MG63 (cell line): ENCODE measurements around the gene TCEAL7. TPM values are rescaled to one million over a fixed set of nuclear protein-coding genes. Genes with fewer than 3 reads are reported as not detected.
A peak's percentile ranks its signal among the peaks of the same experiment; 100 is the strongest.

Source experiments
- DNase-seq: peaks from one replicate; pipeline ENCODE4 v3.0.0-alpha.2; 2020
- H3K27me3 ChIP-seq: fragments of 250-450 bp; sonication (Bioruptor Pico); 2 replicates; pipeline ENCODE4 v1.5.1; 2020; ENCODE audit warnings: mild to moderate bottlenecking, moderate library complexity
- H3K36me3 ChIP-seq: fragments of 250-450 bp; sonication (Bioruptor Pico); 2 replicates; pipeline ENCODE4 v1.5.1; 2020; ENCODE audit warnings: mild to moderate bottlenecking, moderate library complexity
- H3K4me3 ChIP-seq: fragments of 250-450 bp; sonication (Bioruptor Pico); 2 replicates; pipeline ENCODE4 v1.5.1; 2020; ENCODE audit warnings: mild to moderate bottlenecking, moderate library complexity
- H3K9me3 ChIP-seq: fragments of 250-450 bp; sonication (Bioruptor Pico); 2 replicates; pipeline ENCODE4 v1.5.1; 2020; ENCODE audit warnings: mild to moderate bottlenecking, moderate library complexity
- total RNA-seq: library from RNA; depleted of rRNA; stranded (reverse); fragments of >200 nt; shearing (Covaris generic); gene quantifications from 2 replicates; pipeline ENCODE4 v1.2.3, GENCODE V29; 2014; ENCODE audit warnings: low replicate concordance; rRNA removed

The TCEAL7 gene
- total RNA-seq, 1 experiment from 2014 or later: not detected

DNA sequence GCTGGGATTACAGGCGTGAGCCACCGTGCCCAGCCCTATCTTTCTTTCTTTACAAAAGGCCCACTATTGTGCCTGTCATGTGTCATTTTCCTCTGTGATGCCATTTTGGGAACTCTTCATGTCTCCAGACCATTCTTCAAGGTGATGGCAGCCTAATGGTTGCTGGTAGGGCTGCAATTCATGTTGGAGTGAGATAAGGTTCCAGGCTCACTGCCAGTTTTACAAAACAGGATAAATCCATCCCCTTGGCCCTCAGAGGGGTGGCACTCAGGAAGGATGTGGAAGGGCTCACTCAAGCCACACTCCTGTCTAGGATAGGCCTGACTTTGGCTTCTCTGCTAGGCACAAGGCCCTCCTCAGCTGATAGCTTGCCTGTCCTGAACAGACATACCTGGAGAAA, 30.1 kb downstream of the TCEAL7 start:
- H3K9me3 ChIP-seq: no peaks in the 10 kb centered on the region
- DNase-seq: no peak
- H3K36me3 ChIP-seq: peaks cover 7% of the 10 kb centered on the region
- no peak overlapping the region for H3K4me3 ChIP-seq
- no peaks in the 10 kb centered on the region for H3K27me3 ChIP-seq

DNA sequence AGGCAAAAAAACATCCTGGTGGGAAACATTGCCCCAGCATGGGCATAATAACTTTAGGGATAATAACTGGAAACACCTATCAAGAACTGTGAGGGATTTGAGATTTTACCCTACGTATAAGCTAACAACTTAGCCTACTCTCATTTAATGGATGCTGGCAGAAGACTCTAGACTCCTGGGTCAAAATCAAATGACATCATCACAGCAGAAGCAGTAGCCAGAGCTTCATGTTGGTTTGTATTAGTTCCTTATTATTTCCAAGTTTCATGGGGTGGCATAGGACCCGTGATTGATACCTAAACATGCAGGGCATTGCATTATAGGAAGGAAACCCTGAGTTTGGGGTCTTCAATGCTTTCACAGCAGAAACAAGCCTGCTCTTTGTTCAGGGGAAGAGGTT, 30.9 kb downstream of the TCEAL7 start:
- Histone ChIP-seq H3K9me3 (no peaks in the 10 kb centered on the region), H3K4me3 (no peak overlapping the region), H3K27me3 (no peaks in the 10 kb centered on the region), H3K36me3 (peaks cover 7% of the 10 kb centered on the region)
- no peak for DNase-seq

DNA sequence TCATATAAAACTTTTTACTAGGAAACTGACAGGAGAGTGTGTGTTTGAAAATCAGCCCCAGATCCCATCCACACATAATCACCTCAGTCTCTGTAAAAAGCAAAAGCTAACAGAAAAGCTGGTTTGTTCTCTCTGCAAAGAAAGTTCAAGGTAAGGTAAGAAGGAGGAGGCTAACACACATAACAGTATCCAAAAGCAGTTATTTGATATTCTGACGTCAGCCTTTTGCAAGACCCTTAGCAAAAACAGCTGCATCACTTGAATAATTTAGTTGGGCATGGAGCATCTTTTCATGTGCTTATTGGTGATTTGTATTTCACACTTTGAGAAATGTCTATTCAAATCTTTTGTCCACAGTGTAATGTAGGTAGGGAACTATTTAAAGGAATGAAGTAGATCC, 31.8 kb downstream of the TCEAL7 start:
- no peak for DNase-seq
- Histone ChIP-seq H3K9me3 (no peaks in the 10 kb centered on the region), H3K4me3 (no peak overlapping the region), H3K36me3 (peaks cover 7% of the 10 kb centered on the region), H3K27me3 (no peaks in the 10 kb centered on the region)

DNA sequence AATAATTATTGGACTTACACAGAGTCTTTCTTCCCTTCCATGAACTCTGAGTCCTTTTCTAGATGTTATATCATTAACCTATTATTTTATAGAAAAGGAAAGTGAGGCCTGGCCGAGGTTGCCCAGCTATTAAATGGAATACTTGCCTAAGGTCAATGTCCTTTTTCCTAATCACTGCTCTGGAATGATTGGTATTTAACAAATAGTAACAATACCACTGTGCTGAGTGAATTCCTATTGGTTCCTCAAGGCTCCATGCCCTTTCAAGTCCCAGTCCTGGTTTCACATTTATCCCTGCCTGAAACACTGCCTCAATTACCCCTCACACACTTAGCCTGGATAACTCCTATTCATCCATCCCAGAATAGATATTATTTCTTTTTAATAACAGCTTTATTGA, 32.4 kb downstream of the TCEAL7 start:
- H3K27me3 ChIP-seq: no peaks in the 10 kb centered on the region
- DNase-seq: no peak
- no peaks in the 10 kb centered on the region for H3K9me3 ChIP-seq
- no peak overlapping the region for H3K4me3 ChIP-seq
- H3K36me3 ChIP-seq: peaks cover 6% of the 10 kb centered on the region

DNA sequence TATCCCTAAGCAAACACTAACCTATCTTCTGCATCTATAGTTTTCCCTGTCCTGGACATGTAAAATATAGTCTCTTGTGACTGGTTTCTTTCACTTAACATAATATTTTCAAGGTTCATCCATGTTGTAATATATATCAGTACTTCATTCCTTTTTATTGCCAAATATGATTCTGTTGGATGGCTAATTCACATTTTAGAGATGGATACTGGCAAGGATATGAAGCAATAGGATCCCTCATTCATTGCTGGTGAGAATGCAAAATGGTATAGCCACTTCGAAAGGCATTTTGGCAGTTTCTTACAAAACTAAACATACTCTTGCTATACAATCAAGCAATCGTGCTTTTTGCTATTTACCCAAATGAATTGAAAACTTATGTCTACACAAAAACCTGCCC, 33.0 kb downstream of the TCEAL7 start:
- Histone ChIP-seq H3K27me3 (no peaks in the 10 kb centered on the region), H3K36me3 (0 out of 2 replicates have a peak, but pooled peaks cover 2% of the 10 kb centered on the region)
- DNase-seq: no peak

DNA sequence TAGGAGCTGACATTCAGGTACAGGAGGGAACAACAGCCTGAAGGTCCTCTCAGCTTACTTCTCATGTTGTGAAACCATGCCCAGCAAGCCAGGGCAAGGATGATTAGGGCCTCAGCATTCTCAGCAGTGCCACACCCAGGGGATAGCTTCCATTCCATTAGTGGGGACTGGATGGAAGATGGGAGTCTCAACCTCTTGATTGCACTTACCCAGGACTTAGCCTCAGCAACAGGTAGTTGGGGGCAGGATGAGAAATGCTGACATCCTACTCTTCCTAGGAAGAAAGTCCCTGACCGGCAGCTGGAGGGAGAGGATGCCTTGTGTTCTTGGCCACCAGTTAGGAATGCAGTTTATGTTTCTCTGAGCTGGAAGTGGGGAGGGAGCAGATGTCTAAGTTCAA, 37.5 kb downstream of the TCEAL7 start:
- Histone ChIP-seq H3K9me3 (no peaks in the 10 kb centered on the region), H3K36me3 (no peaks in the 10 kb centered on the region), H3K4me3 (no peak overlapping the region), H3K27me3 (no peaks in the 10 kb centered on the region)
- no peak for DNase-seq

More for the DNA sequence above, 33.0 kb downstream of the TCEAL7 start:
- Histone ChIP-seq H3K9me3 (no peaks in the 10 kb centered on the region), H3K4me3 (no peak overlapping the region)

DNA sequence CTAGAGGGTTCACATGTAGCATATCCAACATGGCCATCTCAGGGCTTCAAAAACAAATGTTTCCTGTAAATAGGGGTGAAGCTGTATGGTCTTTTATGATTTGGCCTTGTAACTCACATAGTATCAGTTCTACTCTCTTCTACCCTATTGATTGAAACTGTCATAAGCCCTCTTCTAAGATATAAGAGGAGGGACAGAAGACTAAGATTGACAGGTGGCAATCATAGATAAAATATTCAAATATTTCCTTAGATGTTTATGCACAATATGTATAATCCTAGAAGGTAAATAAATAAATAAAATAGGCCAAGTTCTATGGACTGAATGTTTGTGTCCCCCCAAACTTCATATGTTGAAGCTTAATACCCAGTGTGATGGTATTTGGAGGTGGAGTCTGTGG, 39.4 kb downstream of the TCEAL7 start:
- Histone ChIP-seq H3K9me3 (no peaks in the 10 kb centered on the region), H3K36me3 (no peaks in the 10 kb centered on the region), H3K27me3 (no peaks in the 10 kb centered on the region), H3K4me3 (no peak overlapping the region)
- DNase-seq: no peak

DNA sequence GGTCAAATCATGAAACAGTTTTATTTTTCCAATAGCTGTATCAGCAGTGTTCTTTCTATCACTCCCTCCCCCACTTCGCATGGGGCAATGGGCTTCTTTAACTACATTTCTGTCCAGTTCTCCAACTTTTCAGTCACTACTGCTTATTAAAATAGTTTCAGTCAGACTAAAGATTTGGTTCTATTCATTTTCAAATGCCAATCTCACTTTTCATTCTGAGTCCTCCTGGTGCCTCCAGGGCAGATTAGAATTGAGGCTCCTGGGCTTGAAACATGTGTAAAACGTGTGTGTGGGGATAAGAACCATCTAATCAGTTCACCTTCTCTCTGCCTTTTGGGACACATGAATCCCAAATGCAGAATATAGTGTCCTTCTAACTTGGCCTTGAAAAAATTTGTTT, 42.8 kb downstream of the TCEAL7 start:
- no peak for DNase-seq
- Histone ChIP-seq H3K36me3 (no peaks in the 10 kb centered on the region), H3K4me3 (no peak overlapping the region), H3K9me3 (no peaks in the 10 kb centered on the region), H3K27me3 (no peaks in the 10 kb centered on the region)

DNA sequence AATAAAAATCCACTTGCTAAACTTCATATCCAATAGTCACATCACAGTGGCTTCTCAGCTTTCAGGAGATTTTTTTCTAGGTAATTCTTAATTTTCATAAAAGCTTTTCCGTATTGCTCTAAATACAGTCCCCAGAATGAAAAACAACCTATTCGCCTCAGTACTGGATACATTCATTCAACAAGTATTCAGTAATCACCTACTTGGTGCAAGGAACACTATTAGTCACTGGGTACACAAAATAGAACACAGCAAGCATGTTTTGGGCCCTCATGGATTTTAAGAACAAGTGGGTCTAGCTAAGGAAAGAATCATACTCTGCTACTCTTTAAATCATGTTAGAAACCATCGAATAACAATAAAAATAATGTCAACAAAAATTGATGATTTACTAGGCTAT, 43.5 kb downstream of the TCEAL7 start:
- Histone ChIP-seq H3K27me3 (no peaks in the 10 kb centered on the region), H3K9me3 (no peaks in the 10 kb centered on the region), H3K36me3 (no peaks in the 10 kb centered on the region), H3K4me3 (no peak overlapping the region)
- no peak for DNase-seq

DNA sequence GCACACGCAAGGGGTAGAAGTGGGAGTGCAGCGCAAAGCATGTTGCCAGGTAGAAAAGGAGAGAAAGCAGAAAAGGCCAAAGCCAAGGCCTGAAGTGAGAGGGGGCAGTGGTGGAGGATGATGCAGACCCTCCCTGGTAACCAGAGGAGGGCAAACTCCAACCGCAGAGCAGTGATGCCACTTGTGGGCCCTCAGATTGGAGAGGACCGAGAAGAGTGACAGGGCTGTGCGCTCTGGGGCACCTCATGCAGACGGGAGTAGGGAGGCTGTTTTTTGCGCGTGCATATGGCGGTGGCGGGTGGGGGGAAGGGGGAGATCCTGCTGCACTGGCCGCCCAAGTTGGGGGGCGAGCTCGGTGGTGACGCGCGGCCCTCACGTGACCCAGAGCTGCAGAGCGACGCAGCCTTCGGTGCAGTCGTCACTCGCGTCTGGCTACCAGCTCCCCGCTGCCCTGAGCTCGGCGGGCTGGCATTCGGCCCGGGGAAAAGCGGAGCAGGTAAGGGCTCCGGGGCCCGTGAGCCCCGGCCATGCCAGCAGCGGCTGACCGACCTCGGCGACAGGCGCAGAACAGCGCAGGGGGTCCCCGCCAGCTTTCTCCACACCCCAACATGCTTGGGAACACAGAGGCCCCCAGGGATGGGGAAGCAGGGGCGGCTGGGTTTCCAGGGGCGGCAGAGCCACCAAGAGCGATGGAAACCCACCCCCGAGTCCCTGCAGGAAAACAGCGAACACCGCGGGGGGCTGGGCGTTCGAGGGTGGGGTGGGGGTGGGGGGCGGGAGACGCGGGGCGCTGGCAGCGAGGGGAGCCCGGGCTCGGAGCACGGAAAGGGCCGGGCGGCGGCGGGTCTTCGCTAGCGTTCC, 46.3 kb downstream of the TCEAL7 start, which contains the start of gene BEX3:
Gene BEX3, plus strand, starts transcription at position 421 of the 861 bp plus-strand sequence. CDS start 984 bp downstream, outside the sequence.
- Histone ChIP-seq H3K27me3 (no peaks in the 10 kb centered on the region), H3K4me3 (peak within 1 kb of the TSS; percentile 69), H3K36me3 (0 out of 2 replicates have a peak, but pooled peaks cover 2% of the 10 kb centered on the region), H3K9me3 (no peaks in the 10 kb centered on the region)
- peak; percentile 69 for DNase-seq

DNA sequence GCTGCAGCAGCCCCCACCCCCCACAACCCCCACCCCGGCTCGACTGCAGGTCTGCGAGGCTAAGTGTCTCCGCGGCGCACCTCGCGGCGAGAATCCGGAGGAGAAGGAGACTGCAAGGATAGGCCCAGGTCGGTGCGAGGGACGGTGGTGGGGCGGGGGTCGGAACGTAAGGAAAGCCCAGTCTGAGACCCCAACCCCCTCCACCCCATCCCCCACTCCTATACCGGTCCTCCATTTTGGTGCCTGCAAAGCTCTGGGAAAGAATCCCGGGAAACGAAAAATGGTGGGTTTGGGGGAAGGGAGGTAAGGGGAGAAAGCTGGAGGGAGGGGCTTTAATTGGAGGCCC, 46.9 kb downstream of the TCEAL7 start:
- 0 out of 2 replicates have a peak, but pooled peaks cover 3% of the 10 kb centered on the region for H3K36me3 ChIP-seq
- DNase-seq: no peak
- peak overlapping the region; percentile 69 for H3K4me3 ChIP-seq
- no peaks in the 10 kb centered on the region for H3K27me3 ChIP-seq
- no peaks in the 10 kb centered on the region for H3K9me3 ChIP-seq

DNA sequence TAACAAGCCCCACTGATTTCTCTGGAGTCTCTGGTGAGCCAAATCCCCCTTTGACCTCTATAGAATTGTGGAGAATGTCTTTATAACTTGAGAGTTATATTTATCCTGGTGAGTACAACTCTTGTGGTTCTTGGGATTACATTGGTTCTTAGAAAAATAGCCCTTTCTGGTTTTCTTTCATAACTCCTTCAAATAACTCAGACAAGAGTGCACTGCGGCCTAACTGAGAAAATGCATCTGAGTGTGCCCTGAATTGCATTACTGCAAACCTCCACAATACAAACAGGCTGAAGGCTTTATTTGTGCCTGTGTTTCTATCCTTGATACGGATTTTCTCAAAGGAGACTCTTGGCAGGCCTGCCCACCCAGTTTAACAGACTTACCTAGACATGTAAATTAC, 49.0 kb downstream of the TCEAL7 start:
- no peak for DNase-seq
- Histone ChIP-seq H3K36me3 (0 out of 2 replicates have a peak, but pooled peaks cover 3% of the 10 kb centered on the region), H3K4me3 (no peak overlapping the region), H3K27me3 (no peaks in the 10 kb centered on the region), H3K9me3 (no peaks in the 10 kb centered on the region)

Other genes with a start within 250 kb of the TCEAL7 start
- gene NXF3, start 237.1 kb upstream of the TCEAL7 start, total RNA-seq: 0.63 TPM in 1 of 2 replicates, not detected in the other
- gene BEX4, start 115.1 kb upstream of the TCEAL7 start, total RNA-seq: not detected in 2 replicates
- gene TCEAL8, start 75.1 kb upstream of the TCEAL7 start, total RNA-seq: 65.9 and 87.1 TPM in 2 replicates
- gene TCEAL5, start 53.5 kb upstream of the TCEAL7 start, total RNA-seq: not detected in 2 replicates
- 0.57 TPM in 1 of 2 replicates, not detected in the other for gene BEX2, start 19.2 kb upstream of the TCEAL7 start, total RNA-seq
- 44.1 and 97.3 TPM in 2 replicates for gene TCEAL9, start 26.3 kb downstream of the TCEAL7 start, total RNA-seq
- gene BEX3, start 46.3 kb downstream of the TCEAL7 start, total RNA-seq: 153 and 210 TPM in 2 replicates
- gene RAB40A, start 189.2 kb downstream of the TCEAL7 start, total RNA-seq: not detected in 2 replicates